Body of pancreas (tissue), 4 donors: ENCODE results near the gene MTSS2.

ENCODE experiments used
- CTCF ChIP-seq, 7 experiments: fragments of 450-650 bp in 4 of 7; fragments of 200-600 bp in 3 of 7; sonication (generic) in 3 of 7; IDR thresholded peaks; one replicate each; pipeline ENCODE4 v1.5.1; 2016 to 2019; ENCODE audit warnings: antibody characterized with exemption in 7 of 7
- POLR2A ChIP-seq, 3 donors: fragments of 450-650 bp; IDR thresholded peaks; one replicate each; pipeline ENCODE4 v1.6.1; 2016; ENCODE audit warnings: antibody characterized with exemption in 3 of 3, mild to moderate bottlenecking in 2 of 3

DNA sequence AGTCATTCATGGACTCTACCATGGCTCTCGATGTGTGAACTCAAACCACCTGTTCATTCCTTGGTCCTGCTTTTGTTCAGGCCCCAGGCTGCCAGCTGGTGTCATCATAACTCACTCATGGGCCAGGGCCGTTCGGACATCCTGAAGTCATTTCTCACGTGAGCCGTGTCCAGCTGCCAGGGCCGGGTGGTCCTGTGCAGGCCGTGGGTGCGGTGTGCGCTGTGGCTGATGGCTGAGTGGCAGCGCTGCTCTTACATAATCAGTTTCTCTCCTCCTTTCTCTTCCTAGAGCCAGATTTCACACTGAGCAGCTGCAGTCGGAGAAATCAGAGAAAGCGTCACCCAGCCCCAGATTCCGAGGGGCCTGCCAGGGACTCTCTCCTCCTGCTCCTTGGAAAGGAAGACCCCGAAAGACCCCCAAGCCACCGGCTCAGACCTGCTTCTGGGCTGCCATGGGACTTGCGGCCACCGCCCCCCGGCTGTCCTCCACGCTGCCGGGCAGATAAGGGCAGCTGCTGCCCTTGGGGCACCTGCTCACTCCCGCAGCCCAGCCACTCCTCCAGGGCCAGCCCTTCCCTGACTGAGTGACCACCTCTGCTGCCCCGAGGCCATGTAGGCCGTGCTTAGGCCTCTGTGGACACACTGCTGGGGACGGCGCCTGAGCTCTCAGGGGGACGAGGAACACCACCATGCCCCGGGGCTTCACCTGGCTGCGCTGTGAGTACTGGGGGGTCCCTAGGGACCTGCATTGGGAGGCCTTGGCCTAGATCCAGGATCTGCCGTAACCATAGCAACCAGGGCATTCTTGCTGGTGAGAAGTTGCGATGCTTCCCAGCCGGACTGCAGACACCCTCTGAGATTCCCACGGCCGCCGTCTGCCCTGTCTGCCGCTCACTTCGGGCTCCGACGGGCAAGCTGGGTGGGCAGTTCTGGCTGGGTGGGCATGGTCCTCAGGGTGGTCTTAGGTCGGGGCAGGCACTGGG lies 39.3 kb downstream of the MTSS2 start, which contains the start of gene IL34:
- TF ChIP-seq CTCF (IDR thresholded peaks at IDR 0.05), result no peak
- TF ChIP-seq POLR2A (IDR thresholded peaks at IDR 0.05), result no peak
